H9 (cell line): ENCODE measurements around the gene JAML. TPM values are rescaled to one million over a fixed set of nuclear protein-coding genes. Genes with fewer than 3 reads are reported as not detected.

Experiments used
- DNase-seq: peaks from one replicate; pipeline ENCODE4 v3.0.0-alpha.2; 2017
- H2AFZ ChIP-seq: one replicate; pipeline ENCODE4 v1.6.1; 2013; ENCODE audit warnings: mild to moderate bottlenecking, low read length, control low read depth, moderate library complexity
- H2AK5ac ChIP-seq: 2 replicates; pipeline ENCODE4 v1.6.1; 2013; ENCODE audit warnings: low read length, control low read depth, mixed read lengths; ENCODE audit not compliant: insufficient read length
- H2BK120ac ChIP-seq: one replicate; pipeline ENCODE4 v1.6.1; 2013; ENCODE audit warnings: low read depth, mild to moderate bottlenecking, low read length, control low read depth, inconsistent platforms; ENCODE audit not compliant: poor library complexity, severe bottlenecking
- H2BK12ac ChIP-seq: 2 replicates; pipeline ENCODE4 v1.6.1; 2013; ENCODE audit warnings: low read length, control low read depth, mixed read lengths, low read depth; ENCODE audit not compliant: insufficient read length
- H2BK15ac ChIP-seq: 2 replicates; pipeline ENCODE4 v1.6.1; 2013; ENCODE audit warnings: low read depth, low read length, control low read depth
- H2BK20ac ChIP-seq: one replicate; pipeline ENCODE4 v1.6.1; 2013; ENCODE audit warnings: low read depth, mild to moderate bottlenecking, low read length, control low read depth, inconsistent platforms; ENCODE audit not compliant: poor library complexity, severe bottlenecking
- H2BK5ac ChIP-seq: 2 replicates; pipeline ENCODE4 v1.6.1; 2013; ENCODE audit warnings: low read length, control low read depth, mixed read lengths; ENCODE audit not compliant: insufficient read length
- H3K14ac ChIP-seq: 2 replicates; pipeline ENCODE4 v1.6.1; 2013; ENCODE audit warnings: low read length, control low read depth; ENCODE audit not compliant: insufficient read depth
- H3K18ac ChIP-seq: 2 replicates; pipeline ENCODE4 v1.6.1; 2013; ENCODE audit warnings: low read depth, mild to moderate bottlenecking, mixed read lengths, low read length, control low read depth; ENCODE audit not compliant: insufficient read length
- H3K23ac ChIP-seq: 2 replicates; pipeline ENCODE4 v1.6.1; 2013; ENCODE audit warnings: low read length, control low read depth, mixed read lengths, low read depth; ENCODE audit not compliant: insufficient read length
- H3K23me2 ChIP-seq: 2 replicates; pipeline ENCODE4 v1.6.1; 2013; ENCODE audit warnings: low read depth, mild to moderate bottlenecking, mixed read lengths, low read length, control low read depth; ENCODE audit not compliant: insufficient read length, poor library complexity, severe bottlenecking
- H3K27ac ChIP-seq: 2 replicates; pipeline ENCODE4 v1.5.1; 2013; ENCODE audit warnings: low read length, control low read depth, mixed read lengths, low read depth; ENCODE audit not compliant: insufficient read length
- H3K27me3 ChIP-seq: 2 replicates; pipeline ENCODE4 v1.6.1; 2013; ENCODE audit warnings: low read length, control low read depth, inconsistent platforms; ENCODE audit not compliant: insufficient read depth
- H3K4ac ChIP-seq: 2 replicates; pipeline ENCODE4 v1.6.1; 2013; ENCODE audit warnings: low read depth, mild to moderate bottlenecking, control low read depth, inconsistent platforms, low read length, moderate library complexity
- H3K4me1 ChIP-seq: 2 replicates; pipeline ENCODE4 v1.6.1; 2013; ENCODE audit warnings: low read length, control low read depth, inconsistent platforms; ENCODE audit not compliant: insufficient read depth
- H3K4me2 ChIP-seq: 2 replicates; pipeline ENCODE4 v1.6.1; 2013; ENCODE audit warnings: low read length, control low read depth, mixed read lengths; ENCODE audit not compliant: insufficient read length, insufficient read depth
- H3K56ac ChIP-seq: 2 replicates; pipeline ENCODE4 v1.6.1; 2013; ENCODE audit warnings: low read depth, mild to moderate bottlenecking, mixed read lengths, low read length, control low read depth; ENCODE audit not compliant: insufficient read length
- H3K79me1 ChIP-seq: 2 replicates; pipeline ENCODE4 v1.6.1; 2013; ENCODE audit warnings: low read depth, mild to moderate bottlenecking, moderate library complexity, low read length, control low read depth, inconsistent platforms; ENCODE audit not compliant: insufficient read depth, poor library complexity, severe bottlenecking
- H3K79me2 ChIP-seq: 2 replicates; pipeline ENCODE4 v1.6.1; 2013; ENCODE audit warnings: low read length, control low read depth, inconsistent platforms; ENCODE audit not compliant: insufficient read depth
- H3K9ac ChIP-seq: 2 replicates; pipeline ENCODE4 v1.6.1; 2013; ENCODE audit warnings: low read length, control low read depth, mixed read lengths; ENCODE audit not compliant: insufficient read length; ENCODE audit errors: extremely low read depth
- H3K9me3 ChIP-seq: one replicate; pipeline ENCODE4 v1.6.1; 2013; ENCODE audit warnings: low read depth, low read length, inconsistent platforms; ENCODE audit not compliant: control insufficient read depth
- H3T11ph ChIP-seq: one replicate; pipeline ENCODE4 v1.6.1; 2013; ENCODE audit warnings: mild to moderate bottlenecking, low read length, control low read depth, inconsistent platforms
- H4K20me1 ChIP-seq: one replicate; pipeline ENCODE4 v1.6.1; 2013; ENCODE audit not compliant: control insufficient read depth, insufficient read length, insufficient read depth
- H4K5ac ChIP-seq: 2 replicates; pipeline ENCODE4 v1.6.1; 2013; ENCODE audit warnings: low read depth, mild to moderate bottlenecking, mixed read lengths, low read length, control low read depth; ENCODE audit not compliant: insufficient read length
- H4K8ac ChIP-seq: replicated peaks from 2 replicates; pipeline ENCODE4 v1.6.1; 2013; ENCODE audit warnings: low read length, control low read depth, mixed read lengths, low read depth; ENCODE audit not compliant: insufficient read length
- H4K91ac ChIP-seq: 2 replicates; pipeline ENCODE4 v1.6.1; 2013; ENCODE audit warnings: low read depth, mild to moderate bottlenecking, moderate library complexity, mixed read lengths, low read length, control low read depth; ENCODE audit not compliant: insufficient read length
- H3K27ac Mint-ChIP-seq, 3 experiments: 2 replicates in 2 of 3; 3 replicates in 1 of 3; pipeline ENCODE4 v1.8.0; 2020 to 2021; ENCODE audit warnings: mixed read lengths in 3 of 3, mild to moderate bottlenecking in 1 of 3, moderate library complexity in 1 of 3
- H3K27me3 Mint-ChIP-seq: 2 replicates; pipeline ENCODE4 v1.8.0; 2021; ENCODE audit warnings: low read depth, mild to moderate bottlenecking, moderate library complexity, mixed read lengths
- H3K36me3 Mint-ChIP-seq, 3 experiments: 2 replicates in 2 of 3; 3 replicates in 1 of 3; pipeline ENCODE4 v1.8.0; 2020 to 2021; ENCODE audit warnings: low read depth in 3 of 3, mixed read lengths in 3 of 3; ENCODE audit not compliant: insufficient read depth in 1 of 3
- H3K4me1 Mint-ChIP-seq, 2 experiments: 2 replicates each; pipeline ENCODE4 v1.8.0; 2020; ENCODE audit warnings: mixed read lengths in 2 of 2
- H3K4me3 Mint-ChIP-seq, 2 experiments: 2 replicates in 1 of 2; 3 replicates in 1 of 2; pipeline ENCODE4 v1.8.0; 2020 to 2021; ENCODE audit warnings: mild to moderate bottlenecking in 2 of 2, mixed read lengths in 2 of 2, moderate library complexity in 1 of 2
- H3K9me3 Mint-ChIP-seq, 2 experiments: 2 replicates in 1 of 2; 3 replicates in 1 of 2; pipeline ENCODE4 v1.8.0; 2020; ENCODE audit warnings: mild to moderate bottlenecking in 2 of 2, mixed read lengths in 2 of 2, moderate library complexity in 1 of 2
- CTCF ChIP-seq: fragments of 200-600 bp; sonication (generic); conservative IDR thresholded peaks from 3 replicates; pipeline ENCODE4 v1.8.0; 2021; ENCODE audit warnings: antibody characterized with exemption, mild to moderate bottlenecking
- WGBS: extraction: QIAGEN DNeasy Blood & Tissue Kit; methylation state at CpG from one replicate; pipeline ENCODE4 v1.1.7; 2013; ENCODE audit warnings: missing lambda C conversion rate, low lambda C conversion rate, mixed read lengths; ENCODE audit not compliant: insufficient read length; ENCODE audit errors: extremely low coverage; 5-methylcytosine and 5-hydroxymethylcytosine counted together
- total RNA-seq: library from RNA; stranded (reverse); gene quantifications from 2 replicates; pipeline ENCODE4 v1.2.1, GENCODE V29; 2021

Gene JAML
- total RNA-seq, 1 experiment from 2014 or later = 0.48 TPM

- Histone ChIP-seq H3K27ac (no peak overlapping the region), H4K8ac (no peak overlapping the region), H3K18ac (no peak overlapping the region), H3K23me2 (no peaks in the 10 kb centered on the region), H2BK15ac (no peak overlapping the region), H4K5ac (no peak overlapping the region), H3K4me1 (peaks cover 13% of the 10 kb centered on the region), H3K9ac (no peak overlapping the region), H2AFZ (no peak overlapping the region), H3K4ac (no peak overlapping the region), H4K20me1 (no peaks in the 10 kb centered on the region), H3K79me1 (no peaks in the 10 kb centered on the region), H3K27me3 (no peaks in the 10 kb centered on the region), H3K14ac (no peak overlapping the region), H3T11ph (no peak overlapping the region), H3K9me3 (no peaks in the 10 kb centered on the region), H2BK12ac (no peak overlapping the region), H3K79me2 (no peaks in the 10 kb centered on the region), H3K56ac (no peak overlapping the region), H2BK120ac (no peak overlapping the region), H2AK5ac (no peak overlapping the region), H3K23ac (no peak overlapping the region), H4K91ac (no peak overlapping the region), H2BK5ac (no peak overlapping the region), H2BK20ac (no peak overlapping the region), H3K4me2 (no peak overlapping the region)
- TF ChIP-seq CTCF = no peak
- H3K27me3 Mint-ChIP-seq = peaks cover 4% of the 10 kb centered on the region
- no CpG with 5 or more reads among the region's 2 CpGs for WGBS
- H3K4me3 Mint-ChIP-seq = no peak overlapping the region
- H3K4me1 Mint-ChIP-seq = peaks cover 32 to 34% of the 10 kb centered on the region in 2 experiments
- 0 out of 7 replicates have a peak, but pooled peaks cover 0 to 7% (median 0%) of the 10 kb centered on the region in 3 experiments for H3K36me3 Mint-ChIP-seq
- H3K27ac Mint-ChIP-seq = no peak overlapping the region
- DNase-seq = no peak
- H3K9me3 Mint-ChIP-seq = no peaks in the 10 kb centered on the region
Observed at GRCh38 chr11:118207079-118207478, 17.7 kb downstream of the JAML start.
